ENCODE measurements around the gene NELFA. TPM values are rescaled to one million over a fixed set of nuclear protein-coding genes. Genes with fewer than 3 reads are reported as not detected.
A peak's percentile ranks its signal among the peaks of the same experiment; 100 is the strongest.

Gene NELFA
- total and polyA plus RNA-seq, 2 of the 13 experiments (the other 11 are each of a cell fraction or from before 2014, with no cell fraction given) = 13.3 to 18.5 TPM

DNA sequence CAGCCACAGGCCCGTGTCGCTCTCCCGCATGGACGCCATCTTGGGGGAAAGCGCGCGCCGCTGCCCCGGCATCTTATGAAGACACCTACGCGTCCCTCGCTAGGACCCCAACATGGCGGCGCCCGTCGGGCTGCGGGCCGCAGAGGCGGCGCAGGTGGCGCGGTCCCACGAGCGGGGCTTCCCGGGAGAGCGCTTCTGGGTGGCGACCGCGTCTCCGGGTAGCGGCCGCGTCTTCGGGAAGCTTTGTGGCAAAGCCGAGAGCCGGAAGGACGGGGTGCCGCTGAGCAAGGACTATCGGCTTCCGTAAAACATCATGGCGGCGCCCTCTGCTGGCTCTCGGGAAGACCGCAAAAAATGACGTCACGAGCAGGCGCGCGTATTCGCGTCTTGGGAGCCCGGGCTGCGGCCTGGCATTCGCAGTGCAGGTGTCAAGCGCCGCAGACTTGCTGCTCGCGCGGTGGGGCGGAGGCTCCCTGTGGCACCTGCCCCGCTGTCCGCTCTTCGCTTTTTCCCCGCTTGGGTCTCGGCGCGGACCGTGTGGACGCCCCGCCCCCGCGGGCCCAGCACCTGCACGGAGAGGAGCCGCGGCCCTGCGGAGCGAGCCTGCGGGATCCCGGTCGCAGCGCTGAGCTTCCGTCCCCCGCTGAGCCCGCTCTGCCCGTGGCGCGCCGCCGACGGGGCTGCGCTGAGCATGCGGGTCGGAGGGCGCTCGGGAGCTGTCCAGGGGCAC, at the start of gene NELFA (continued):
- no peak for TF ChIP-seq ZNF503 (CRISPR knock-in tag; IDR thresholded peaks at IDR 0.05)
- no peak for TF ChIP-seq RAD51 (IDR thresholded peaks at IDR 0.05; ENCODE audit: borderline replicate concordance)
- no peak for TF ChIP-seq SMARCC2 (IDR thresholded peaks at IDR 0.05)
- TF ChIP-seq, protein P1, sequence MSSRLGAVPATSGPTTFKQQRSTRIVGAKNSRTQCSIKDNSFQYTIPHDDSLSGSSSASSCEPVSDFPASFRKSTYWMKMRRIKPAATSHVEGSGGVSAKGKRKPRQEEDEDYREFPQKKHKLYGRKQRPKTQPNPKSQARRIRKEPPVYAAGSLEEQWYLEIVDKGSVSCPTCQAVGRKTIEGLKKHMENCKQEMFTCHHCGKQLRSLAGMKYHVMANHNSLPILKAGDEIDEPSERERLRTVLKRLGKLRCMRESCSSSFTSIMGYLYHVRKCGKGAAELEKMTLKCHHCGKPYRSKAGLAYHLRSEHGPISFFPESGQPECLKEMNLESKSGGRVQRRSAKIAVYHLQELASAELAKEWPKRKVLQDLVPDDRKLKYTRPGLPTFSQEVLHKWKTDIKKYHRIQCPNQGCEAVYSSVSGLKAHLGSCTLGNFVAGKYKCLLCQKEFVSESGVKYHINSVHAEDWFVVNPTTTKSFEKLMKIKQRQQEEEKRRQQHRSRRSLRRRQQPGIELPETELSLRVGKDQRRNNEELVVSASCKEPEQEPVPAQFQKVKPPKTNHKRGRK (CRISPR knock-in tag; IDR thresholded peaks at IDR 0.05) = no peak
- peak; percentile 25; the same call in 1 of the 2 replicates for TF ChIP-seq SRF (IDR thresholded peaks at IDR 0.05; ENCODE audit: low read depth, low read length)
- TF ChIP-seq, protein P2, sequence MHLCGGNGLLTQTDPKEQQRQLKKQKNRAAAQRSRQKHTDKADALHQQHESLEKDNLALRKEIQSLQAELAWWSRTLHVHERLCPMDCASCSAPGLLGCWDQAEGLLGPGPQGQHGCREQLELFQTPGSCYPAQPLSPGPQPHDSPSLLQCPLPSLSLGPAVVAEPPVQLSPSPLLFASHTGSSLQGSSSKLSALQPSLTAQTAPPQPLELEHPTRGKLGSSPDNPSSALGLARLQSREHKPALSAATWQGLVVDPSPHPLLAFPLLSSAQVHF (CRISPR knock-in tag; IDR thresholded peaks at IDR 0.05) = peak; percentile 75; the same call in 1 of the 2 replicates
- TF ChIP-seq IRF2 (CRISPR knock-in tag; IDR thresholded peaks at IDR 0.05) = peak; percentile 76; the same call in 1 of the 2 replicates
- TF ChIP-seq FOSL1 (CRISPR knock-in tag; IDR thresholded peaks at IDR 0.05; ENCODE audit: borderline replicate concordance) = no peak
- no peak for TF ChIP-seq SKIL (CRISPR knock-in tag; IDR thresholded peaks at IDR 0.05; ENCODE audit: borderline replicate concordance)
- TF ChIP-seq FOXK2 (IDR thresholded peaks at IDR 0.05) = no peak
- TF ChIP-seq, protein P3, sequence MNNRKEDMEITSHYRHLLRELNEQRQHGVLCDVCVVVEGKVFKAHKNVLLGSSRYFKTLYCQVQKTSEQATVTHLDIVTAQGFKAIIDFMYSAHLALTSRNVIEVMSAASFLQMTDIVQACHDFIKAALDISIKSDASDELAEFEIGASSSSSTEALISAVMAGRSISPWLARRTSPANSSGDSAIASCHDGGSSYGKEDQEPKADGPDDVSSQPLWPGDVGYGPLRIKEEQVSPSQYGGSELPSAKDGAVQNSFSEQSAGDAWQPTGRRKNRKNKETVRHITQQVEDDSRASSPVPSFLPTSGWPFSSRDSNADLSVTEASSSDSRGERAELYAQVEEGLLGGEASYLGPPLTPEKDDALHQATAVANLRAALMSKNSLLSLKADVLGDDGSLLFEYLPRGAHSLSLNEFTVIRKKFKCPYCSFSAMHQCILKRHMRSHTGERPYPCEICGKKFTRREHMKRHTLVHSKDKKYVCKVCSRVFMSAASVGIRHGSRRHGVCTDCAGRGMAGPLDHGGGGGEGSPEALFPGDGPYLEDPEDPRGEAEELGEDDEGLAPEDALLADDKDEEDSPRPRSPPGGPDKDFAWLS (CRISPR knock-in tag; IDR thresholded peaks at IDR 0.05; ENCODE audit: borderline replicate concordance) = no peak
- peak; percentile 94 for TF ChIP-seq KDM5B (CRISPR knock-in tag; IDR thresholded peaks at IDR 0.05; ENCODE audit: borderline replicate concordance)
- no peak for TF ChIP-seq RARG (CRISPR knock-in tag; IDR thresholded peaks at IDR 0.05; ENCODE audit: low read depth)
- no peak for TF ChIP-seq ZNF816 (CRISPR knock-in tag; IDR thresholded peaks at IDR 0.05; ENCODE audit: borderline replicate concordance)
- TF ChIP-seq STAT6 (CRISPR knock-in tag; IDR thresholded peaks at IDR 0.05; ENCODE audit: borderline replicate concordance) = no peak; the same call in 1 of the 2 replicates
- no peak for TF ChIP-seq ZNF282 (IDR thresholded peaks at IDR 0.05; ENCODE audit: partially characterized antibody)
- TF ChIP-seq, protein P4, sequence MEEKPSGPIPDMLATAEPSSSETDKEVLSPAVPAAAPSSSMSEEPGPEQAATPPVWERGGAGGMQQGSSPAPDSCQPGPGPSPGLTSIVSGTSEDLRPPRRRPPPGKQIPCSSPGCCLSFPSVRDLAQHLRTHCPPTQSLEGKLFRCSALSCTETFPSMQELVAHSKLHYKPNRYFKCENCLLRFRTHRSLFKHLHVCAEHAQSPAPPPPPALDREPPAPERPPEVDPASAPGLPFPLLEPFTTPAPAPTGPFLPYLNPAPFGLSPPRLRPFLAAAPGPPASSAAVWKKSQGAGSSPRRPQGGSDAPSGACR (CRISPR knock-in tag; IDR thresholded peaks at IDR 0.05) = peak; percentile 95
